Inflammatory macrophage treated with lipopolysaccharide for 4 hours (primary cell): ENCODE measurements around the gene HK3.
A peak's percentile ranks its signal among the peaks of the same experiment; 100 is the strongest.

Source experiments
- DNase-seq: peaks from one replicate; pipeline ENCODE4 v3.0.0-alpha.2; 2020

The HK3 gene

DNA sequence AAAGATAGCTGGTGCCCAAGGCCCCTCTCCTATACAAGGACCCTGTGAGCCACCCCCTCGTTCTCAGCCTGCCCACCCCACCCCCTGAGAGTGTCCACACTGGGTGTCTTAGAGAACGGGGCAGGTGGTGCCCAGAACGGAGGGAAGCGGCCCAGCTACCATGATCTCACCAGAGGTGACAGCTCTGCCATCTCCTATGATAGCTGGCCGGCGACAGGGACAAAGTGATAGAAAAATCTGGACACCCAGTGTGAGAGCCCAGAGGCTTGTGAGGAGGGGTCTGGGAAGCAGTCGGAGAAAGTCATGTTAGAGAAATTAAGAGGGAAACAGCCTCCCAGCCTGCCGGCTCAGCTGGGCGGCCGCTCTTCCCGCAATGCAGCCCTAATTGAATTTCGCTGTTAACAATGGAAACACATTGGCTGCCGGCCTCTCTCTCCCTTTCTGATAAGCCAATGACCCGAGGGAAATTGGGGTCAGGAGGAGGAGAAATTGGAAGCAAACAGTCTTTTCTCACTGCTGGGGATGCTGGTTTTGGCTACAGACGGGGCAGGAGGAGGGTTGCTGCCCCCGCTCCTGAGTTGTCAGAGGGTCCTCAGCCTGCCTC lies 32.3 kb downstream of the HK3 start:
- no peak for DNase-seq

DNA sequence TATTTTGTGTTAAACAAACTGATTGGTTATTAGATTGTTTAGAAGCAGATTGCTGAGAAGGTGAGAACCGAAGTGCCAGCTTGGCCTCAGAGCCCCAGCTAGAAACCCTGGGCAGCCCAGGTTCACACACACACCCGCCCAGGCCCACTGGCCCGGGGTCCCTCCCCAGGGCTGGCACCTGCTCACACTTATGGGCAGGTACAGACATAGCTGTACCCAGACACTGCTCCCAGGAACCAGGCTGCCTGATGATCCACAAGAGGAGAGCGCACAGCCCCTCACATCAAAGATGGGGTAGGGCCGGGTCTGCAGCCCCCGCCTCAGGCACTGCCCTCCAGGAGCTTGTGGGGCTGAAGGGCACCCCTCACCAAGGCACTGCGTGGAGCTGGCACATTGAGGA lies 33.2 kb downstream of the HK3 start:
- DNase-seq = no peak

DNA sequence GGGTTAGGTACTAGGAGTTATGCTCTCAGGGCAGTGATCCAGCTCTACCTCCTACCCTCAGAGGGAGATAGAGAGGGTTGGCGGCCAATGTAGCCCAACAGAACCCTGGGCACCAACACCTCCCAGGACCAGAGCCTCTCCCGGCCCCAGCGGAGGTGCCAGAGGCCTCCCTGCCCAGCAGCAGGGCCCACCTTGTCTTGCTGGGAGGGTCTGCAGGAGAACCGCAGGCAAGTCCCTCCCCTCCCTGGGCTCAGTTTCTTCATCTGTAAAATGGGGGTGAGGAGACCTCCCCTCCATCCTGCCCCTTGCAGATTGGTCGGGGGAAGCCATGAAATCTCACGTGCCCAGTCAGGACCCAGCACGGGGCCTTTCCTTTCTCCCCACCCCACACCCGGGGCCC lies 34.4 kb downstream of the HK3 start:
- DNase-seq = no peak

DNA sequence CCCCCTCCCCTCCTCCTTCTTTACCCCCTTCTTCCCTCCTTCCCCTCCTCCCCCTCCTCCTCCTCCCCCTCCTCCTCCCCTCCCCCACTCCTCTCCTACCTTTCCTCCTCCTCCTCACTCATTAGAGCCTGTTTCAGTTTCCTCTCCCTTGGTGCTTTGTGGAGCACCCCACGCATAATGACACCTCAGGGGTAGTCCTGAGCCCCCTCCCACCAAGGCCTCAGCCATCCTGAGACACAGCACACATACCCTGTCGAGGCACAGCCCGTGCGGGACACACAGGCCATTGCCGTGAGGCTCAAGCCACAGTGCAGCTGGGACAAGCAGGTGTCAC lies 35.4 kb downstream of the HK3 start:
- no peak for DNase-seq

DNA sequence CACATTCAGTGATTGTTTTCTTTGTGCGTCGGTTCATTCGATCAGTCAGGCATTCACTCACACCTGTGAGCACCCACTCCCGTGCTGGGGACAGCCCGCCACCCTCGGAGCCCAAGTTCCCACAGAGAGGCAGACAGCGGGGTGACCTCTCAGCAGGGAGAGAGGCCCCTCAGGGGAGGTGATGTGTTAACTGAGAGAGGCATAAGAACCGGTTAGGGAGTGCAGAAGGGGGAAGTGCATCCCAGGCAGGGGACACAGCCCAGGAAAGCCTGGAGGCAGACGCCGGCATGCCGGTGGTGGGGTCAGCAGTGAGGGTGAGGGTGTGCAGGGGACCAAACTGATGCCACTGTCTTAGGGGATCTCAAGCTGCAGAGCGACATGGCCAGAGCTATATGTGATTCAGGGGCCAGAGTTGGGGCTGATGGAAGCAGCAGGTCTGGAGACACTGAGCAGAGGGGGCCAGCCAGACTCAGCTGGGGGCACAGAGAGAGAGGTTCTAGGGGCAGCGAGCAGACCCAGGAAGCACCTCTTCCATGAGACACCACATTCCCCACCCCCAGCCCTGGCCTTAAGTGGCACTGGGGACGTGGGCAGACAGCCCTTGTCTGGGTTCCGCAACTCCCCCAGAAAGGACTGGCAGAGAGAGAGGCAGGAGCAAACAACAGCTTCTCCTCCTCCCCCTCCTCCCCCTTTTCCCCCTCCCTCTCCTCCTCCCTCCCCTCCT lies 35.9 kb downstream of the HK3 start:
- peak; percentile 18 for DNase-seq

DNA sequence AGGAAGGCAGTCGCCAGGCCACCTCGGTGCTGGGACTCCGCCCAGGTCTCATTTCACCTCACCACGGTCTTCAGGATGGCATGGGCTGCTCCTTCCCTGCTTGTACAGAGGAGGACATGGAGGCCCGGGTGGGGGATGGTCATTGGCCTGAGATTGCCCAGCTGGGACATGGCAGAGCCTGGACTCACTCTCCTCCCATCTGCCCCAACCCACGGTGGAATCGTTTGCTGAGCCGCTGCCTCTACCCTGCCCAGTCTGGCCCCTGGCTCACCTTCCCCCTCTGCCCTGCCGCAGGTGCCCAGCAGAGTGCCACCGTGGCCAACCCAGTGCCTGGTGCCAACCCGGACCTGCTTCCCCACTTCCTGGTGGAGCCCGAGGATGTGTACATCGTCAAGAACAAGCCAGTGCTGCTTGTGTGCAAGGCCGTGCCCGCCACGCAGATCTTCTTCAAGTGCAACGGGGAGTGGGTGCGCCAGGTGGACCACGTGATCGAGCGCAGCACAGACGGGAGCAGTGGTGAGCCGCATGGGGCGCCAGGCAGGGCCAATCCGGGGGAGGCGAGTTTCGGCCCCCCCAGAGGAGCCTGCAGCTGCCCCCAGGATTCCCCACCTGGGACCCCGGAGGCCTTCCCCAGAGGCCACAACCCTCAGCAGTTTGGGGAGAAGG lies 36.7 kb downstream of the HK3 start:
- no peak for DNase-seq

DNA sequence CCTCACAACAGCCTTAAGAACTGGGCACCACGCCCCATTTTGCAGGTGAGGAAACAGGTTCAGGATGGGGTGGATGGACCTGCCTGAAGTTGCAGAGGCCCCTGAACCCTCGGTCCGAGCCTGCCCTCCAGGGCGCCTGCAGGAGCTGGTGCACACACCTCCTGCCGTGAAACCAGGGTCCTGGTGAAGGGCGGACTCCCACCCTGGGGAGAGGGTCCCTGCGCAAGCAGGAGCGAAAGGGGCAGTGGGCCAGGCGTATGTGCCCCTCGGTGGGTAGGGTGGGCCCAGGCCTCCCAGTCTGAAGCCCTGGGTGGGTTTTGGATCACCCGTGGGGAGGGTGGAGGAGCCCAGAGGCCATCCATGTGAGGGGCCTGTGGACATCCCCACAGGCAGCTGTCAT lies 37.9 kb downstream of the HK3 start:
- no peak for DNase-seq

DNA sequence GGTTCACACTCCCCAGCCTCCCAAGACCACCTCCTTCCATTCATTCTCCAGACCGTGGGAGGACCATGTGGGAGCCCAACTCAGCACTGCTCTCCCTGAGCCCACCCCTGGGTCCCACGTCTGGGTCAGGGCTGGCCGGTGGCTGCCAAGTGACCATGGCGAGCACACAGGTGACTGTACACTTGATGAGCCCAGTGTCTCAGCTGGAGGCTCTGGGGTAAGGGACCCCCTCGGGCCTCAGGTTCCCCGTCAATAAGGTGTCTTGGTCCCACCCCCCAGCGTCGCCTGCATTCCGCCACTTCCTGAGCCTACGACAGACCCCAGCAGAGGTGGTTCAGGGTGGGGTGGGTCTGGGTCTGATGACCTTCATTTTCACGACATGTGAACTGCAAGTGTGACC lies 38.8 kb downstream of the HK3 start:
- DNase-seq = no peak

DNA sequence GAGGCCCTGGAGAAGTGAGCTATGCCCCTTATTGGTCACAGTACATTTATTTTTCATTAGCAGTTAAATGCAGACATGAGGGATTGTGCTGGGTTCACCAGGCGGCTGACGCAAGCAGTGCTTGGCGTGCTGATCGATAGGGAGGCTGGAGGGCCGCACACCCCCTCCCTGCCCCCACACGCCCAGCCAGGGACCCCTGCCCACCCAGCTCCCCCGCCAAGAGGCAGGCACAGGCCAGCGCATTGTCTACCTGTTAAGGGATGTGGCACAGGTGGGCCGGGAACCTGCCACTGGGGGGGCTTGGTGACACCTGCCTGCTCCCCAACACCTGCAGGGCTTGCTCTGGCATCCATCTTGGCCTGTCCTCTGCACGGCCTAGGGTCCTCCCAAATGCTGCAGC lies 39.2 kb downstream of the HK3 start:
- DNase-seq = no peak

DNA sequence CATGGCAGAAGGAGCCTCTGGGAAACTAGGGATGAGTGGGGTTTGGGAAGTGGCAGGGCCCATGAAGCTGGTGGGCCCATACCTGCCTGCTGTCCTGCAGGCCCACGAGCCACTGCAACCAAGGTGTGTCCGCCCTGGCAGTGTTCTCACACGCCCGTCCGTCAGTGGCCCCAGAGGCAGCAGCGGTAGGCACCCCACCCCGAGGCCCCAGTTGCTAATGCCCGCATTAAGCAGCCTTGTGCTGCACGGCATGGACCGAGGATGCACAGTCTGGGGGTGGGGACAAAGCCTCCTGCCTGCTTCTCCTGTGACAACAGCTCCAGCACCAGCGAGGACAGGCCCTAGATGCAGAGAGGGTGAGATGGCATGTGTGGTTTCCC lies 41.3 kb downstream of the HK3 start:
- DNase-seq = no peak

DNA sequence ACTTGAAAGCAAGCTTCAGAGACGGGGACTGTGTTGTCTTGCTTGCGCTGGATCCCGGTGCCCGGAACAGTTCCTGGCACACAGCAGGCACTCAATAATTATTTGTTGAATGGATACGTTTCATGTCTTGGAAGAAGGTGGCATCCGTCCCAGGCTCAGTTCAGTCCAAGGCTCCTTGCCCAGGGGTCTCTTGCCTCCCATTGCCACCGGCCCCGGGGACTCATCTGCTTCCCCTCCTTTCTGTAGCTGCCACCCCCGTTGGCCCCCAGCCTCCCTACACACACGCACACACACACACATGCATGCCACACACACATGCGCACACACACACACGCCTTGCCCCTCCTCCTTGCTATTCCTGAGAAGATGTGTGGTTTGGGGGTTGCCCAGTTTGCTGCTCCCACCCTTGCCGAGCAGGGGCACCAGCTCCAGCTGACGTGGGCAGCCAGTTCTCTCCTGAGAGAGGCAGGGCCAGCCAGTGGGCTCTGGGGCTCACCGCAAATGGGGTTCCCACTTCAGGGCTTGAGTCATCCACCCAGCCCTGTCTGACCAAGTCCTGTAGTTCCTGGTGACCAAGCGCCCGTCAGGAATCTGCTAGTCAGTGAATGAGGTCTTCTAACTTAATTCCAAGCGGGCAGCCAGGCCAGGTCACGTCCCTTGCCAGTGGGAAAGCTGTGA lies 41.8 kb downstream of the HK3 start:
- no peak for DNase-seq

DNA sequence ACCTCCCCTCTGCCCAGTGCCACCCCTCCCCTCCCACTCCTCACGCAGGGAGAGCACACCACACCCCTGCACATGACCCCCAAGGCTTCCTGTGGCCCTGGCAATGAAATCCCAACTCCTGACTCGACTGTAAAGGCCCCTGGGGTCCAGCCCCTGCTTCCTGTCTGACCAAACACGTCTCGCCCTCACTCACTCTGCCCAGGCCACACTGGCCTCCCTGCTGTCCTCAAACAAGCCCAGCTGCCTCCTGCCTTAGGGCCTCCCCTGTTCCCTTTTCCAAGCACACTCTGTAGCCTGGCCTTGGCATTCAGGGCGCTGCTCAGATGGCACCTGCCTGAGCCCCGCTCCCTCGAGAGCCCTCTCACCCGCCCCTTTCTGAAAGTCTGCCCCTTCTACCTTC lies 42.4 kb downstream of the HK3 start:
- DNase-seq = no peak

DNA sequence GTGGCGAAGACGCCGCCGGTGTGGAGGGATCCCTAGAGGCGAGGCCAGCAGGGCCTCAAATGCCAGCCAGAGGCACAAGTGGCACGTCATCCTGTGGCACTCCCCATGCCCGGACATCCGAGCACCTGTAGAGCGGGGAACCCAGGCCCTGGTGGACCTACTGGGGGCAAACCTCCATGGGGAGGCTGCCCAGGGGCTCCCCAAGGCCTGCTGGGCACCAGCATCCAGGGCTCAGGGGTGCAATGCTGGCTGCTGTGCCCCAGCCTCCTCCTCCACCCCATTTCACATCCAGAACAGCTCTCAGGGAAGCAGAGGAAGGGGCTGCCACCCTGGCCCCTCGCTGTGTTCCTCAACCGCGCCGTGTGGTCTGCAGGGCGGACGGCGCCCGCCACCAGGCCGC lies 43.5 kb downstream of the HK3 start:
- DNase-seq = no peak

DNA sequence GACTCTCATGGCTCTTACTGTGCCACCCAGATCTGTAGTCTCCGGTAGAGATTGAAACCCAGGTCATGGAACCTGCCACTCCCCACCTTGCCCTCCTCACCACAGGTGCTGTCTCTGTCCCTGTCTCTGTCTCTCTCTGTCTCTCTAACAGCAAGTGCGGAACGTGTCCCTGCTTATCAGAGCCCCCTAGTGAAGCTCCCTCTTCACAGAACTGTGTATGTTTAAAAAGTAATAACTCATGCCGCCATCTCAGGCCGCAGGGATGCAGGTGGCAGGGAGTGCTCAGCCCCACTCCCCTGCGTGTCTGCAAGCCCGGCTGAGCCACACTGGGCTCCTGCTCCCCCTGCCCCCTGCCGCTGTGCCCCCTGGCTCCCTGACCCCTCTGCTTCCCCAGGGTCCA lies 45.0 kb downstream of the HK3 start:
- no peak for DNase-seq

DNA sequence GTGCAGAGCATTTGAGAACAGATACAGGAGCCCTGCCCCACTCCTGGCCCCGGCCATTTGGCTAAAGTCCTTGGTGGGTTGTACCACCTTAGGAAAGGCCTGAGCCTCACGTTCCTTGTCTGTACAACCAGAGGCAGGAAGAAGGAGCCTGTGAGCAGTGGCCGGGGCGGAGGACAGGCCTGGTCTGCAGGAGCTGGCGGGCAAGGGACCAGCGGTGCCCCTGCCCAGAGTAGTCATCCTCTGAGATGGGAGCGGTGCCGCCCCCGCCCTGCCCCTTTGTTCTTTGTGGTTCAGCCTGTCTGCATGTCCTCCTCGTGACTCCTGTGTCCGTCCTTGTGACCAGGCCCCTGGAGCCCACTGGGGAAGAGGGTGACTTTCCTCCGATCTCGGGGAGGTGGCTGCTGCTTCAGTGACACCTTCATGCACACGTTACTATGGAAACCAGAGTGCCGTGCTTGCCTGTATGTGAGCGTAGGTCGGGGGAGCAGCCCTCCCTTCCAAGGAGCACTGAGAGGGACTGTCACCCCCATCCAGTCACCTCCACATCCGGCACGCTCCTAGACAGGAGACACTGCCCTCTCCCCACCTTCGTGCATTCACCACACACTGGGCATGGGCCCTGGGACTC lies 45.9 kb downstream of the HK3 start:
- no peak for DNase-seq

DNA sequence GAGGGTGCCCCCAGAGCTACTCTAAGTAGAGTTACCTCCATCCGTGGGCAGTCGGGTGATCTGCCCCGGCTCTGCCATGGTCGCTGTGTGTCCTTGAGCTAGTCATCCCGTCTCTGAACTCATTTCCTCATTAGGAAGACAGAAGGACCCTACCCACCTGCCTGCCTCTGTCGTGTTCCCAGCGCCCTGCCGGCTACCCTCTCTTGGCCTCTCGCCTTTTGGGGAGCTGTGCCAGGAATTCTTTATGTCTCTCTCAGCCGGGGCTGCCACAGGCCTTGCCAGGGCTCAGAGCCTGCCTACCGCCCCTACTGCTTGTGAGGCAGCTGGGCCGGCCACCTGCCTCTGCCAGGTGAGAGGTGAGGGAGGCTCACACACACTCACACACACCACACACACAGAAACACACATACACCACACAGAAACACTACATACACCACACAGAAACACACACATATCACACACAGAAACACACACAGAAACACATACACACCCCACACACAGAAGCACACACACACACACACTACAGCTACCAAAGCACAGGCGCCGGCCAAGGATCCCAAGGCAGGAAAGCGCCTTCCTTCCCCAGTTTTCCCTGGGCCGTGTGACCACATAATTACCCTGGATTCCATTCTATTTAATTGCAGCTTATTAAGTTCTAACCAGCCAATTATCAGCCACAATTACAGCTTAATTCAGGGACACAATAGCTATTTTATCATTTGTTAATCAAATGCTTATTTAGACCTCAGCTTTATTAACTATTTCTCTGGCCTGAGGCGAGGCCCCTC lies 47.1 kb downstream of the HK3 start:
- DNase-seq = no peak

DNA sequence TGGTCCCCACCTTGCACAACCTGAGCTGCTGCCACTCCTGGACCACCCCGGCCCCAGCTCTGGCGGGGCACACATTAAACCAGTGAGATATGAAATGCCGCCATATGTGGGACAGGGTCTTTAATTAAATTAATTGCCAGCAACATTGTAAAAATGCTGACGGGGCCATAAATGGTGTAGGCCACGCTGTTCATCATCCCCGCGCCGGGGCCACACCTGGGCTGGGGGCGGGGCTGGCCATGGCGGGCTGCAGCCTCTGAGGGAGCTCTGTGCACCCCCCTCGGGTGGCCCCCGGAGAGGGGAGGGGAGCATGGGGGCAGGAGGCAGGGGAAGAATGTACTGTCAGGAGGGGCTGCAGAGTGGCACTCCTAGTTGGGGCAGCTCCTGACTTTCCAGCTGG lies 47.8 kb downstream of the HK3 start:
- no peak for DNase-seq

DNA sequence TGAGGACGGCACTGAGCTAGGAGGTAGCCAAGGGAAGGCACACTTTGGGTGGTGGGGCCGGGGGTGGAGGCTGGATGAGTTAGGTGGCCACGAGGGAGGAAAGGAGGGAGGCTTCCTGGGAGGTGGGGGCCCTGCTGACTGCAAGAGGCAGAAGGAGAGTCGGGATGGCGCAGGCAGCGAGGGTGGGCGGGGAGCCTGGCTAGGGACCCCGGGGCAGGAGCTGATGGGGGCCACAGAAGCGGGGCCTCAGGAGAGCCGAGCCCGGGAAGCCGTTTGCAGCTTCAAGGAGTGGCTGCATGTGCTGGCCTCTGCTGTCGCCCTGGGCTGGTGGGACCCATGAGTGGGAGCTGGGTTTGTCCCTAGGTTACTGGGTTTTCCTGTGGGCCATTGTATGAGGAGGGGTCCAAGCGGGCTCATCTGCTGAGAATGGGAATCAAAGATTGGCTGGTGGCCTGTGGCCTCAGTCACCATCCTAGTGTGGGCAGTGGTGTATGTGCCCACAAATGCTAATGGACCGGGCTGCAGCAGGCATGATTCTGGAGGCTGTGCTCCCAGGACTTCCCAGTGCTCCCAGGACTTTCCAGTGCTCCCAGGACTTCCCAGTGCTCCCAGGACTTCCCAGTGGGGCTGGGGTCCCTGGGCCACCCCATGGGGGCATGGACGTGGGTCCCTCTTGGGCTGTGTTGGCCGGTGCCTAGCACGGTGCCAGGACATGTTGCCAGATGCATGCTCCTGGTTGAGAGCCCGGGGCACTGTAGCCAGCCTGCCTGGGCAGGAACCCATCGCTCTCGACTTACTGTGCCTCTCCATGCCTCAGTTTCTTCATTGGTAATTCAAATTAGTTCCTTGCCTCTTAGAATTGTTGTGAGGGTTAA lies 48.5 kb downstream of the HK3 start:
- no peak for DNase-seq

DNA sequence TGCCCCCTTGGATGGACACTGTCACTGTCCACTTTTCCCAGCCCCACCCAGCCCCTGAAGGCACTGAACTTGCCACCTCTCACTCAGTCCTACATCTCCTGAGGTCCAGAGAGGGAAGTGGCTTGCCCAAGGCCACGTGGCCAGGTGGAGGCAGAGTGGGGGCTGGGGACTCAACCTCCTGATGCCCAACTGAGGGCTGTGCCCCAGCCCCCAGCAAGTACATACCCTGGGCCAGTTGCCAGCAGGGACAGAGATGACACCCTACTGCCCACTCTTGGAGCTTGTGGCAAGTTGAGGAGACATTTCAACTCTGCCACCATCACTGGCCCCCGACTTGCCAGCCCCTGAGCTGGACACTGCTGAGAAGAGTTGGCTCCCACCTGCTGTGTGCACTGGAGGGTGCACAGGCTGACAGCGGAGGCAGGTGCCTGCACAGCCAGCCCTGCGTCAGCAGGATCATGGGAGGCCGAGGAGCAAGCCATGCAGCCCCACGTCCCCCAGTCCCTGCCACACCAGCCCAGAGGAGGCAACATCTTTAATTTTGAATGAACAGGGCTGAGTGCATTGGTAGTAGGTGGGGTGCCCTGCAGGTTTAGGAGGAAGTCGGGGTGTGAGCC lies 49.4 kb downstream of the HK3 start:
- DNase-seq = no peak

DNA sequence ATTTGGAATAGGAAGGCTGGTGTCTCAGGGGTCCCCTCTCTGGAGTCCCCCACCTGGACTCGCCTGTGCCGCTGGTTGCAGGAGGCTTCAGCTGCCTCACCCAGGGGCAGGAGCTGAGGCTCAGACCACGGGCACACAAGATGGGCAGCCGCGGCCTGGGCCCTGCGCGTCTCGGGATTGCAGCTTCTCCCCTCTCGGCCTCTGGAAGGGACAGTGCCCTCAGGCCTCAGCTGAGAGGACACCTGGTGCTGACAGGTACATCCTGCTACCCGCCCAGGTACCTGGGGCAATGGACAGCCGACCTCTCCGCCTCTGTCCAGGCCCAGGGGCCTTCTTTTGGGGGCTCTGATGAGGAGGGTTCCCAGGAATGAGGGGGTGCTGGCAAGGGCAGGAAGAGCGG lies 50.5 kb downstream of the HK3 start:
- DNase-seq = no peak

DNA sequence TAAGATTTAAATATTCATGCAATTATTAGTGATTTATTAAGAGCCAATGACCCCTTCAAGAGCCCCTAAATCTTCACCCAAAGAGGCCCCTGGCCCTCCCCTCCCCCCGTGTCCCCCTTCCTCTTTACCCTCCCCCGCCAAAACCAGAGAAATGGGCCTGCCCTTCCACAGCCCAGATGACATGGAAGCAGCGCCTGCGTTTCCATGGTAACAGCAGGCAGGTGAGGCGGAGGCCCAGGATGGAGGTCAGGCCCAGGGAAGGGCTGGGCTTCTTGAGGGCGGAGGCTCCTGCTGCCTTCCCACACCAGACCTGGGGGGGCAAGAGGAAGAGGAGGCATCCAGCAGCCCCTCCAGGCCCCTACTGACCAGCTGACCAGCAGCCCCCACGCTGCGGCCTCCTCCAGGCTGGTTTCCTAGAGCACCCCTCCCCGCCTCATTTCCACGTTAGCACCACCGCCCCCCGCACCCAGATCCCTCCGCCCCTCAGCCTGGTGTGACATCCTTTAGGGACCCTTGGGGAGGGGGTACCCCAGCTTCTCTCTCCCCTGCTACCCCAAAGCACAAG lies 51.3 kb downstream of the HK3 start:
- DNase-seq = no peak
